HepG2 (cell line): Measurements from ENCODE around the gene FAM81A. TPM values are rescaled to one million over a fixed set of nuclear protein-coding genes. Genes with fewer than 3 reads are reported as not detected.

ENCODE experiments used
- HMG20B ChIP-seq: conservative IDR thresholded peaks from 2 replicates; pipeline ENCODE4 v1.6.1; 2016; ENCODE audit warnings: missing genetic modification reagents, missing compliant biosample characterization
- HMGXB3 ChIP-seq: sonication (generic); formaldehyde crosslinking; IDR thresholded peaks from 2 replicates; pipeline ENCODE4 v1.4.0; 2020; ENCODE audit warnings: missing genetic modification reagents, borderline replicate concordance
- POGZ ChIP-seq: sonication (generic); formaldehyde crosslinking; IDR thresholded peaks from 2 replicates; pipeline ENCODE4 v1.4.0; 2020; ENCODE audit warnings: mild to moderate bottlenecking, missing genetic modification reagents
- ZBTB3 ChIP-seq: sonication (generic); formaldehyde crosslinking; IDR thresholded peaks from 2 replicates; pipeline ENCODE4 v1.4.0; 2020; ENCODE audit warnings: low read depth, mild to moderate bottlenecking, moderate library complexity, missing genetic modification reagents, borderline replicate concordance
- ZBTB7A ChIP-seq: sonication (generic); formaldehyde crosslinking; IDR thresholded peaks from 2 replicates; pipeline ENCODE4 v1.8.0; 2022; ENCODE audit warnings: mild to moderate bottlenecking, missing genetic modification reagents
- ZFP41 ChIP-seq: sonication (generic); formaldehyde crosslinking; IDR thresholded peaks from 2 replicates; pipeline ENCODE4 v1.4.0; 2020; ENCODE audit warnings: mild to moderate bottlenecking, missing genetic modification reagents, borderline replicate concordance
- ZSCAN29 ChIP-seq: sonication (generic); formaldehyde crosslinking; conservative IDR thresholded peaks from 2 replicates; pipeline ENCODE4 v1.4.0; 2020; ENCODE audit warnings: mild to moderate bottlenecking, missing genetic modification reagents
- polyA plus RNA-seq, 8 experiments: library from polyadenylated mRNA; depleted of rRNA in 3 of 8; stranded (reverse) in 7 of 8; unstranded in 1 of 8; fragments of >200 nt; fragmentation: Illumina TruSeq in 4 of 8; extraction: Trizol in 4 of 8; gene quantifications; 2 replicates each; pipeline versions ENCODE4 v1.2.1 to v1.2.3, GENCODE V29; 2011 to 2016; ENCODE audit warnings: low read depth in 4 of 8, missing spikeins in 1 of 8, mixed read lengths in 1 of 8; ENCODE audit not compliant: insufficient read depth in 1 of 8
- total RNA-seq, 5 experiments: library from RNA; depleted of rRNA; stranded (reverse); fragments of >200 nt; fragmentation: Illumina TruSeq; extraction: Trizol; gene quantifications; 2 replicates each; pipeline ENCODE4 v1.2.3, GENCODE V29; 2016; ENCODE audit warnings: low read depth in 1 of 5
- TF ChIP-seq, protein P1 (sequence below): sonication (generic); formaldehyde crosslinking; IDR thresholded peaks from 2 replicates; pipeline ENCODE4 v1.8.0; 2022; ENCODE audit warnings: low read depth, missing genetic modification reagents
- TF ChIP-seq, protein P2 (sequence below), 2 experiments: fragments of 450-650 bp in 1 of 2; sonication (generic) in 1 of 2; formaldehyde crosslinking in 1 of 2; IDR thresholded peaks; 2 replicates each; pipeline versions ENCODE4 v1.6.1 to v1.8.0; 2016 to 2022; ENCODE audit warnings: antibody characterized with exemption in 1 of 2, mild to moderate bottlenecking in 1 of 2, missing genetic modification reagents in 1 of 2
- TF ChIP-seq, protein P3 (sequence below): sonication (generic); formaldehyde crosslinking; IDR thresholded peaks from 2 replicates; pipeline ENCODE4 v1.5.0; 2020; ENCODE audit warnings: missing genetic modification reagents, mild to moderate bottlenecking, borderline replicate concordance

FAM81A gene
- total and polyA plus RNA-seq, 2 of the 13 experiments (the other 11 are each of a cell fraction or from before 2014, with no cell fraction given) = 0.09 TPM; not detected in 1

- TF ChIP-seq, protein P1, sequence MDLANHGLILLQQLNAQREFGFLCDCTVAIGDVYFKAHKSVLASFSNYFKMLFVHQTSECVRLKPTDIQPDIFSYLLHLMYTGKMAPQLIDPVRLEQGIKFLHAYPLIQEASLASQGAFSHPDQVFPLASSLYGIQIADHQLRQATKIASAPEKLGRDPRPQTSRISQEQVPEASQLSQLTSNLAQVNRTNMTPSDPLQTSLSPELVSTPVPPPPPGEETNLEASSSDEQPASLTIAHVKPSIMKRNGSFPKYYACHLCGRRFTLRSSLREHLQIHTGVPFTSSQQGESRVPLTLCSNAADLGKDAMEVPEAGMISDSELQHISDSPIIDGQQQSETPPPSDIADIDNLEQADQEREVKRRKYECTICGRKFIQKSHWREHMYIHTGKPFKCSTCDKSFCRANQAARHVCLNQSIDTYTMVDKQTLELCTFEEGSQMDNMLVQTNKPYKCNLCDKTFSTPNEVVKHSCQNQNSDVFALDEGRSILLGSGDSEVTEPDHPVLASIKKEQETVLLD (CRISPR knock-in tag) = no peak
- TF ChIP-seq ZBTB3 (peak; percentile 94), ZSCAN29 (CRISPR knock-in tag) (0 out of 2 replicates have a peak, but pooled peaks have one; percentile 15), ZFP41 (no peak), HMGXB3 (CRISPR knock-in tag) (peak; percentile 87; the same call in 1 of the 2 replicates), ZBTB7A (CRISPR knock-in tag) (peak; percentile 69; the same call in 1 of the 2 replicates), POGZ (CRISPR knock-in tag) (peak; percentile 35; the same call in 1 of the 2 replicates), HMG20B (peak; percentile 96)
- TF ChIP-seq, protein P2, sequence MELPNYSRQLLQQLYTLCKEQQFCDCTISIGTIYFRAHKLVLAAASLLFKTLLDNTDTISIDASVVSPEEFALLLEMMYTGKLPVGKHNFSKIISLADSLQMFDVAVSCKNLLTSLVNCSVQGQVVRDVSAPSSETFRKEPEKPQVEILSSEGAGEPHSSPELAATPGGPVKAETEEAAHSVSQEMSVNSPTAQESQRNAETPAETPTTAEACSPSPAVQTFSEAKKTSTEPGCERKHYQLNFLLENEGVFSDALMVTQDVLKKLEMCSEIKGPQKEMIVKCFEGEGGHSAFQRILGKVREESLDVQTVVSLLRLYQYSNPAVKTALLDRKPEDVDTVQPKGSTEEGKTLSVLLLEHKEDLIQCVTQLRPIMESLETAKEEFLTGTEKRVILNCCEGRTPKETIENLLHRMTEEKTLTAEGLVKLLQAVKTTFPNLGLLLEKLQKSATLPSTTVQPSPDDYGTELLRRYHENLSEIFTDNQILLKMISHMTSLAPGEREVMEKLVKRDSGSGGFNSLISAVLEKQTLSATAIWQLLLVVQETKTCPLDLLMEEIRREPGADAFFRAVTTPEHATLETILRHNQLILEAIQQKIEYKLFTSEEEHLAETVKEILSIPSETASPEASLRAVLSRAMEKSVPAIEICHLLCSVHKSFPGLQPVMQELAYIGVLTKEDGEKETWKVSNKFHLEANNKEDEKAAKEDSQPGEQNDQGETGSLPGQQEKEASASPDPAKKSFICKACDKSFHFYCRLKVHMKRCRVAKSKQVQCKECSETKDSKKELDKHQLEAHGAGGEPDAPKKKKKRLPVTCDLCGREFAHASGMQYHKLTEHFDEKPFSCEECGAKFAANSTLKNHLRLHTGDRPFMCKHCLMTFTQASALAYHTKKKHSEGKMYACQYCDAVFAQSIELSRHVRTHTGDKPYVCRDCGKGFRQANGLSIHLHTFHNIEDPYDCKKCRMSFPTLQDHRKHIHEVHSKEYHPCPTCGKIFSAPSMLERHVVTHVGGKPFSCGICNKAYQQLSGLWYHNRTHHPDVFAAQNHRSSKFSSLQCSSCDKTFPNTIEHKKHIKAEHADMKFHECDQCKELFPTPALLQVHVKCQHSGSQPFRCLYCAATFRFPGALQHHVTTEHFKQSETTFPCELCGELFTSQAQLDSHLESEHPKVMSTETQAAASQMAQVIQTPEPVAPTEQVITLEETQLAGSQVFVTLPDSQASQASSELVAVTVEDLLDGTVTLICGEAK (IDR thresholded peaks at IDR 0.05) = no peak
- TF ChIP-seq, protein P2 (CRISPR knock-in tag; IDR thresholded peaks at IDR 0.05) = no peak; the same call in 1 of the 2 replicates
- TF ChIP-seq, protein P3, sequence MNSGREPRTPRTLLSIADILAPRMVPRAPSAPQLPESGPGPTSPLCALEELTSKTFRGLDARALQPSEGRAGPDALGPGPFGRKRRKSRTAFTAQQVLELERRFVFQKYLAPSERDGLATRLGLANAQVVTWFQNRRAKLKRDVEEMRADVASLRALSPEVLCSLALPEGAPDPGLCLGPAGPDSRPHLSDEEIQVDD (CRISPR knock-in tag) = no peak
These were observed 116.1 kb downstream of the FAM81A start (continued) for GRCh38 chr15:59553879-59554735.
